Stimulated activated CD4-positive, alpha-beta T cell treated with anti-CD3 and anti-CD28 coated beads, Interleukin-2, amount 100 ng/mL, for 4 hours (primary cell): ENCODE measurements around the gene LIFR.

ENCODE experiments used
- DNase-seq: peaks from one replicate; pipeline ENCODE4 v3.0.0-alpha.2; 2020; ENCODE audit warnings: low read depth

LIFR gene

GRCh38 chr5:38434966-38435705 is 121.3 kb downstream of the LIFR start:
- DNase-seq: no peak

- no peak for DNase-seq
Measured at GRCh38 chr5:38433160-38433861, 123.1 kb downstream of the LIFR start.

- no peak for DNase-seq
Measured at GRCh38 chr5:38431242-38431853, 125.1 kb downstream of the LIFR start.

GRCh38 chr5:38426986-38427950 is 129.2 kb downstream of the LIFR start:
- no peak for DNase-seq

DNA sequence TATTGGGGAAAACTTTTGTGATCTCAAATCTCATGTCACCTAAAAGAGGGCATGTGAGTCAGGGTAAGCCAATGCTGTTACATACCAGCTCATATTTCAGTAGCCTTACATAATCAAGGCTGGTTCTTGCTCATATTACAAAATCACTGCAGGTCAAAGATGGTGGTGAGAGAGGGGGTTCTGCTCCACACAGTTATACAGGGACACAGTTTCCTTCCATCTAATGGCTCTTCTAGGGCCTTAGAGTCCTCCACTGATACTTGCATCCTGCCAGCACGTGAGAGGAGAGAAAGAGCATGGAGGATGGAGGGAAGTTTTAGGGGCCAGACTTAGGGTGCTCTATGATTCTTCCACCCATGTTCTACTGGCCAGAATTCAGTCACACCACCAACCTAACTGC is 130.0 kb downstream of the LIFR start:
- no peak for DNase-seq
